K562 (cell line): Measurements from ENCODE around the gene HMOX2.

ENCODE experiments used
- CEBPB ChIP-seq: fragments of 450-650 bp; IDR thresholded peaks from 2 replicates; pipeline ENCODE4 v1.6.1; 2016; ENCODE audit warnings: missing genetic modification characterization, missing compliant biosample characterization
- CTCF ChIP-seq, 3 experiments: IDR thresholded peaks in 2 of 3; conservative IDR thresholded peaks in 1 of 3; 2 replicates each; pipeline ENCODE4 v1.5.1; 2011 to 2012; ENCODE audit warnings: low read length in 3 of 3, mild to moderate bottlenecking in 3 of 3, control low read depth in 2 of 3, improper control_type of control experiment in 1 of 3, inconsistent platforms in 1 of 3, low read depth in 1 of 3, mixed read lengths in 1 of 3, moderate library complexity in 1 of 3; ENCODE audit not compliant: insufficient read depth in 2 of 3

- no peak for TF ChIP-seq CEBPB (tag)
- no peak for TF ChIP-seq CTCF (IDR thresholded peaks at IDR 0.05 in 2 of 3, conservative IDR thresholded peaks at IDR 0.05 in 1 of 3; ENCODE audit: insufficient read depth in 2 of 3, low read depth in 1 of 3, low read length in 3 of 3)
These were observed 56.0 kb downstream of the HMOX2 start for GRCh38 chr16:4532238-4532637.
